Measurements from ENCODE around the gene CSTF1. TPM values are rescaled to one million over a fixed set of nuclear protein-coding genes. Genes with fewer than 3 reads are reported as not detected.

Gene CSTF1
- total RNA-seq, 2 experiments from 2014 or later = 61.8 to 62.4 TPM

GRCh38 chr20:56437196-56437960, 44.9 kb downstream of the CSTF1 start:
- no peak for DNase-seq
- Mint-ChIP-seq H3K4me1 (peaks cover 37% of the 10 kb centered on the region), H3K27ac (no peak overlapping the region), H3K36me3 (ENCODE audit: low read depth) (peaks cover 18% of the 10 kb centered on the region), H3K9me3 (peaks cover 2% of the 10 kb centered on the region), H3K4me3 (no peak overlapping the region), H3K27me3 (no peaks in the 10 kb centered on the region)
- ChIA-PET CTCF (interaction anchor here (1.0 to 1.3 kb wide), 2 partner anchors 8 to 11 kb away, joined by 3 to 4 read pairs; no protein-coding TSS in a partner anchor), POLR2A (no interaction called here)

GRCh38 chr20:56438284-56438683, 45.8 kb downstream of the CSTF1 start:
- CTCF ChIA-PET = no interaction called here
- no peak overlapping the region for H3K27ac Mint-ChIP-seq
- peaks cover 2% of the 10 kb centered on the region for H3K9me3 Mint-ChIP-seq
- no peak for DNase-seq
- peaks cover 44% of the 10 kb centered on the region for H3K4me1 Mint-ChIP-seq
- no peaks in the 10 kb centered on the region for H3K27me3 Mint-ChIP-seq
- peaks cover 17% of the 10 kb centered on the region for H3K36me3 Mint-ChIP-seq (ENCODE audit: low read depth)
- no peak overlapping the region for H3K4me3 Mint-ChIP-seq
- POLR2A ChIA-PET = no interaction called here

GRCh38 chr20:56439771-56440291, 47.4 kb downstream of the CSTF1 start:
- no peaks in the 10 kb centered on the region for H3K9me3 Mint-ChIP-seq
- peak overlapping the region; percentile 42 for H3K4me3 Mint-ChIP-seq
- H3K27me3 Mint-ChIP-seq = no peaks in the 10 kb centered on the region
- H3K36me3 Mint-ChIP-seq (ENCODE audit: low read depth) = peaks cover 19% of the 10 kb centered on the region
- ChIA-PET POLR2A (interaction anchor here (0.6 kb wide), 1 partner anchor 23 kb away, joined by 3 read pairs; no protein-coding TSS in a partner anchor), CTCF (interaction anchor here (0.5 to 2.5 kb wide), 7 partner anchors 12 to 92 kb away, joined by 3 to 6 read pairs (median 3); no protein-coding TSS in a partner anchor)
- peak overlapping the region; percentile 90 for H3K27ac Mint-ChIP-seq
- DNase-seq = peak; percentile 18
- H3K4me1 Mint-ChIP-seq = peaks cover 47% of the 10 kb centered on the region

GRCh38 chr20:56440346-56441007, 48.0 kb downstream of the CSTF1 start:
- H3K4me3 Mint-ChIP-seq = peak overlapping the region; percentile 42
- peaks cover 45% of the 10 kb centered on the region for H3K4me1 Mint-ChIP-seq
- H3K36me3 Mint-ChIP-seq (ENCODE audit: low read depth) = peaks cover 19% of the 10 kb centered on the region
- peak; percentile 71 for DNase-seq
- H3K9me3 Mint-ChIP-seq = no peaks in the 10 kb centered on the region
- POLR2A ChIA-PET = interaction anchor here (0.6 kb wide), 1 partner anchor 22 kb away, joined by 3 read pairs; no protein-coding TSS in a partner anchor
- peak overlapping the region; percentile 90 for H3K27ac Mint-ChIP-seq
- no peaks in the 10 kb centered on the region for H3K27me3 Mint-ChIP-seq
- CTCF ChIA-PET = interaction anchor here (0.5 to 2.5 kb wide), 6 partner anchors 12 to 91 kb away, joined by 3 to 6 read pairs (median 4); no protein-coding TSS in a partner anchor

GRCh38 chr20:56442389-56443365, 50.2 kb downstream of the CSTF1 start:
- Mint-ChIP-seq H3K27ac (peak overlapping the region; percentile 38), H3K27me3 (no peaks in the 10 kb centered on the region), H3K4me3 (no peak overlapping the region), H3K4me1 (peaks cover 44% of the 10 kb centered on the region), H3K9me3 (no peaks in the 10 kb centered on the region), H3K36me3 (ENCODE audit: low read depth) (peaks cover 17% of the 10 kb centered on the region)
- POLR2A ChIA-PET = no interaction called here
- DNase-seq = no peak
- CTCF ChIA-PET = interaction anchor here (0.8 to 2.7 kb wide), 8 partner anchors 9 to 28 kb away, joined by 3 to 13 read pairs (median 3); no protein-coding TSS in a partner anchor

GRCh38 chr20:56443654-56444540, 51.5 kb downstream of the CSTF1 start:
- peaks cover 38% of the 10 kb centered on the region for H3K4me1 Mint-ChIP-seq

GRCh38 chr20:56445130-56445529, 52.7 kb downstream of the CSTF1 start:
- peaks cover 17% of the 10 kb centered on the region for H3K36me3 Mint-ChIP-seq (ENCODE audit: low read depth)
- no peaks in the 10 kb centered on the region for H3K9me3 Mint-ChIP-seq
- DNase-seq = no peak
- no peaks in the 10 kb centered on the region for H3K27me3 Mint-ChIP-seq
- ChIA-PET CTCF (interaction anchor here (0.7 to 1.3 kb wide), 4 partner anchors 11 to 34 kb away, joined by 3 to 4 read pairs (median 4); partner anchors contain the start of gene CASS4), POLR2A (no interaction called here)
- H3K4me1 Mint-ChIP-seq = peaks cover 30% of the 10 kb centered on the region
- no peak overlapping the region for H3K27ac Mint-ChIP-seq
- H3K4me3 Mint-ChIP-seq = no peak overlapping the region

More at GRCh38 chr20:56443654-56444540, 51.5 kb downstream of the CSTF1 start:
- Mint-ChIP-seq H3K27me3 (no peaks in the 10 kb centered on the region), H3K4me3 (no peak overlapping the region), H3K9me3 (no peaks in the 10 kb centered on the region), H3K36me3 (ENCODE audit: low read depth) (peaks cover 15% of the 10 kb centered on the region), H3K27ac (no peak overlapping the region)
- DNase-seq = no peak
- ChIA-PET POLR2A (no interaction called here), CTCF (interaction anchor here (0.9 to 2.7 kb wide), 7 partner anchors 10 to 32 kb away, joined by 3 to 13 read pairs (median 4); partner anchors contain the start of gene CASS4)

GRCh38 chr20:56445540-56445939, 53.1 kb downstream of the CSTF1 start:
- peak overlapping the region; percentile 52 for H3K27ac Mint-ChIP-seq
- H3K27me3 Mint-ChIP-seq = no peaks in the 10 kb centered on the region
- H3K4me1 Mint-ChIP-seq = peaks cover 26% of the 10 kb centered on the region
- no peak overlapping the region for H3K4me3 Mint-ChIP-seq
- ChIA-PET POLR2A (no interaction called here), CTCF (interaction anchor here (0.7 kb wide), 2 partner anchors 12 to 24 kb away, joined by 3 to 4 read pairs; no protein-coding TSS in a partner anchor)
- no peak for DNase-seq
- H3K36me3 Mint-ChIP-seq (ENCODE audit: low read depth) = peaks cover 17% of the 10 kb centered on the region
- no peaks in the 10 kb centered on the region for H3K9me3 Mint-ChIP-seq

GRCh38 chr20:56447227-56447626, 54.8 kb downstream of the CSTF1 start:
- ChIA-PET CTCF (interaction anchor here (1.2 kb wide), 1 partner anchor 18 kb away, joined by 3 read pairs; no protein-coding TSS in a partner anchor), POLR2A (no interaction called here)
- Mint-ChIP-seq H3K9me3 (no peaks in the 10 kb centered on the region), H3K36me3 (ENCODE audit: low read depth) (peaks cover 24% of the 10 kb centered on the region), H3K4me1 (peaks cover 16% of the 10 kb centered on the region), H3K4me3 (no peak overlapping the region), H3K27me3 (no peaks in the 10 kb centered on the region), H3K27ac (no peak overlapping the region)
- no peak for DNase-seq

GRCh38 chr20:56449459-56449858, 57.0 kb downstream of the CSTF1 start:
- CTCF ChIA-PET = no interaction called here
- POLR2A ChIA-PET = no interaction called here
- no peaks in the 10 kb centered on the region for H3K9me3 Mint-ChIP-seq
- H3K36me3 Mint-ChIP-seq (ENCODE audit: low read depth) = peaks cover 20% of the 10 kb centered on the region
- DNase-seq = no peak
- H3K27me3 Mint-ChIP-seq = no peaks in the 10 kb centered on the region
- peaks cover 4% of the 10 kb centered on the region for H3K4me1 Mint-ChIP-seq
- H3K27ac Mint-ChIP-seq = no peak overlapping the region
- H3K4me3 Mint-ChIP-seq = no peak overlapping the region

- Mint-ChIP-seq H3K36me3 (ENCODE audit: low read depth) (peaks cover 24% of the 10 kb centered on the region), H3K4me1 (peaks cover 13% of the 10 kb centered on the region), H3K9me3 (peaks cover 2% of the 10 kb centered on the region), H3K27ac (no peak overlapping the region), H3K27me3 (no peaks in the 10 kb centered on the region), H3K4me3 (no peak overlapping the region)
- no peak for DNase-seq
- ChIA-PET POLR2A (no interaction called here), CTCF (interaction anchor here (1.1 to 1.5 kb wide), 3 partner anchors 11 to 18 kb away, joined by 4 to 6 read pairs (median 5); no protein-coding TSS in a partner anchor)
Measured at GRCh38 chr20:56451056-56451765, 58.8 kb downstream of the CSTF1 start.

Data from activated CD4-positive, alpha-beta T cell treated with anti-CD3 and anti-CD28 coated beads, Interleukin-2, amount 10 ng/mL, durations not matched to agents 7 days and 5 days (primary cell).